Stimulated activated CD4-positive, alpha-beta T cell treated with anti-CD3 and anti-CD28 coated beads, Interleukin-1b, Interleukin-23, amount 100 ng/mL, for 4 hours (primary cell): ENCODE data around the gene SLC6A18.

Source experiments
- DNase-seq, 2 donors: peaks; one replicate each; pipeline ENCODE4 v3.0.0-alpha.2; 2020; ENCODE audit warnings: low read depth in 2 of 2

SLC6A18 gene

GRCh38 chr5:1202798-1203185 is 22.4 kb upstream of the SLC6A18 start:
- no peak for DNase-seq

DNA sequence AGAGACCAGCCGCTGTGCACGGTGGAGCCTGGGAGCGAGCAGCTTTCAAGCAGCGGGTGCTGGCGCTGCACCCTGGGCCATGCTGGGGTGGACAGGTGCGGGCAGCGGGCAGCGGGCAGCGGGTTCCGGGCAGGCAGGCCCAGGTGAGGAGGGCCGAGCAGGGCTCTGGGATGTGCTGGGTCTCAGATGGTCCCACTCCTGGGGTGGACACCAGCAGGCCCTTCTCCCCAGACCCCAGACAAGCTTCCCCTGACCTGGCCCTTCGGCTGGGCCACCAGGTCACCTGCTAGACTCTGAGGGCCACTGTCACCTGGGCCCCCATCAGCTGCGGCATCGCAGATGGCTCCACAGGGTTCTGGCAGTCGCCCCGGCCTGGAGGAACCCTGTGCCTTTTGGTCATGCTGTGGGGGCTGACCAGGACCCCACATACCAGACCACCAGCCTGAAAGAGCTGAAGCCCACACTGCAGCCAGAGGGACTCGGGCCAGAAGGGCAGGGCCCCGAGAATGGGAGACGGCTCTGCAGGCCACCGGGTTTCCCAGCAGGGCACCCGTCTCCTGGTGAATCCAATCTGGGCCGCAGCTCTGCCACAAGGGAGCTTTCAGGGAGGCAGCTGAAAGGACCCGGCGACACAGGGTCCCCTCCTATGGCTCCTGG is 21.7 kb upstream of the SLC6A18 start:
- no peak for DNase-seq

DNA sequence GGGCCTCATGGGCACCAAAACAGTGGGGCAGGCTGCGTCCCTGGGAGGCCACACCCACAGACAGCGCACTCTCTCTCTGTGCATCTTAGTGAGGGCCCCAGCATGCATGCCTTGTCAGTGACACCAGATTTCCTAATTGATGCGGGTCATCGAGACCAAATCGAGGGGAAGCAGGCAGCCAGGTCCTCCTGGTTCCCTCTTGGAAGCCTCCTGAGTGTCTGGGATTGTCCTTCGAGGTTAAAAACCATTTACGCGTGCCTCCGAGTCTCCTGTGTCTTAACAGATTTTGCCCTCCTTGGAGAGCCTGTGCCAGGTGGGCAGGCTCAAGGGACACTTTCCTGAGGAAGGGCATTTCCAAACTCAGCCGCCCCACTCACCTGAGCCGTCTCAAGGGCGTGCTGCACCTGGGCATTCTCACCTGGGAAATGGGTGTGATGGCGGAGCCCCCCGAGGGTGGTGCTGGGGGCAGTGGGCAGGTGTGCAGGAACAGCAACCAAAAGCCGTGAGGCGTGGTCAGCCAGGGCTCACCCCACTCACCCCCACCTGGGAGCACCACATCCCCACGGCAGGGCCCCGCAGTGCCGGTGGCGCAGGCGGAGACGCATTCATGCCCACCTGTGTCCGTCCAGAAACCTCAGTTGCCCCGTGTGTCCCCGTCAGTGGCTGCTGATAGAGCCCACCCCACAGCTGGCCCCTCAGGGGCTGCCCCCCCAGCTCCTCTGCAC is 21.1 kb upstream of the SLC6A18 start:
- DNase-seq, result no peak

DNA sequence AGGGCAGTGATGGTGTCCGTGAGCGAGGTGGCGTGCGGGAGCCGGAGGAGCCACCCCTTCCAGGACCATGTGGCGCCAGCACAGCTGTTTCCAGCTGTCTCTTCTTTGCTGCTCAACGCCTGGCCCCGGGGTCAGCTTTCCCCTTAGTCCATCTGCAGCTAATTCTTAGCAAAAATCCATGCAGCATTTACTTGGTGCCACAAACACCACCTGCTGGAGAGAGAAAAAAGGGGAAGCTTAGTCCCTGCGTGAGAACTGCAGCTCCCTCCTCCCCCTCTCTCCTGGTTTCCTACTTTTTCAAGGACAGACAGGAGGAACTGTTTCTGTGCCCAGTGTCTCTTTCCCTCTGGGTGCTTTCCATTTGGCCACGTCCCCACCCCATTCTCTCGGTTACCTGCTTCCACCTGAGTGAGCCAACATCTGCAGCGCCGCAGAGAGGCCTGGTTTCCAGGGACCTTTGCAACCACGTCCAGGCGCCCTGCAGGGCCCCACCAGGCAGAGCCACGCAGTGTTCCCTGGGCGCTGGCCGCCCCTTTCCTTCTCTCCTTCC is 20.4 kb upstream of the SLC6A18 start:
- DNase-seq, result no peak

DNA sequence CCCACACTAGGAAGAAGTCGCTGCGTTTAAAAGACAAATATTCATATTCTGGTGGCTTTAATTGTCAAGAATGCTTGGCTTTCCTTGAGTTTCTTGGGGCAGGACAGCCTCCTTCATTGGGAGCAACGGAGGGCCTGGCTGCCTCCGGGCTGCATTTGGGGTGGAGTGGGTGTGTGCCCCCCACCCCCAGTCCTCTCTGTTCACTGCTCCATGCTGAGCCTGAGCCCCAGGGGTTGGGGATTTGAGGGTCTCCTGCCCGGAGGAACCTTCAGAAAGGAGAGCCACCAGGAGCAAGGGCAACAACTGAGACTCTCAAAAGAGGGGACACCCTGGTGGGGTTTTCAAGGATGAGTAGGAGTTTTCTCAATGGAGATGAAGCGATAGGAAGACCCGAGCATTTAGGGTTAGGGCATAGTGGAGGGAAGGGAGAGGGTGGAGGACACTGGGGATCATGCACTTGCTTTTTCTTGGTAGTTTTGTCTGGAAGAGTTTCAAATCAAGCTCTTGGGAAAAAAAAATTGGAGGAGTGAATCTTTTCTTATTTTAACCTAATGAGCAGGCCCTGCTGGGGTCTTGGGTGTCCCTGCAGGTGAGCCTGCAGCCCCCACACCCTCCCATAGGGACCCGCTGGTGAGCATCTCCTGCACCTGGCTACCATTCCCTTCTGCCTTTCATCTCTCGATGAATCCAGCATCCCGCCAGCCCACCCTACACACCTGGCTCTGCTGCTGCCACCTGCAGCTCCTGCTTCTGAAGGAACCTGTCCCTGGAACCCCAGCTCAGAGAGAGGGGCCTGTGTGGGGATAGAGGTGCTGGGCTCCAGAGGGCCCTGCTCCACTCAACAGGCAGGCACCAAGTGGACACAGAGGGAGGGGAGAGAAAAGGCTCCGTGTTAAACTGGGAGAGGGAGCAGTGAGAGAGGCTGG is 19.7 kb upstream of the SLC6A18 start:
- no peak for DNase-seq

GRCh38 chr5:1206521-1207412 is 18.4 kb upstream of the SLC6A18 start:
- DNase-seq, result no peak

GRCh38 chr5:1207555-1207954 is 17.6 kb upstream of the SLC6A18 start:
- DNase-seq, result no peak

- DNase-seq, result no peak
Measured at GRCh38 chr5:1208221-1208742, 16.9 kb upstream of the SLC6A18 start.

DNA sequence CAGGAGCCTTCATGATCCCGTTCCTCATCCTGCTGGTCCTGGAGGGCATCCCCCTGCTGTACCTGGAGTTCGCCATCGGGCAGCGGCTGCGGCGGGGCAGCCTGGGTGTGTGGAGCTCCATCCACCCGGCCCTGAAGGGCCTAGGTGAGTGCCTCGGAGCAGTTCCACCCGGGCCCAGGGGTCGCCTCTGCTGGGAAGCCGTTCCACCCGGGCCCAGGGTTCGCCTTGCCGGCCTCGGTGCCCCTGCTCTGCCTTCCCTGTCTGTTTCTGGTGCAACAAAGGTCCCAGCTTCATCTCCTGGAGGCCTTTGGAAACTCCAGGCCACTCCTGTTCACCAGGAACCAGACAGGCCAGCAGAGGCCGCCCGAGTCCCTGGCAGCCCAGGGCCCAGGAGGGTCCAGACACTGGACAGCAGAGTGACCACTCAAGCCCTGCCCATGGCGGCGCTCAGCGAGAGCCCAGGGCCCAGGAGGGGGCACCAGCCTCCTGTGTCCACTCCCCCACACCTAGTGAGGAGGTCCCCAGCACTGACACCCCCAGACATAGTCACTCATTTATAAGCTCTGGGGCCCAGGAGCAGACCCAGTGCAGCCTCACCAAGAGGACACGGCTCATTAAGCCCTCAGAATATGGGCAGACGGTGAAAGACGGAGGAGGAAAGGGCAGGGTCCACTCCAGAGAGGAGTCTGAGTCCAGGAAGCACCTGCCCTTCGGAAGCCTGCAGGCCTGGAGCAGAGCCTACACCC is 16.3 kb upstream of the SLC6A18 start:
- DNase-seq, result no peak

- DNase-seq, result no peak
Measured at GRCh38 chr5:1209489-1209852, 15.7 kb upstream of the SLC6A18 start.

GRCh38 chr5:1209896-1210776 is 15.0 kb upstream of the SLC6A18 start:
- DNase-seq, result no peak

DNA sequence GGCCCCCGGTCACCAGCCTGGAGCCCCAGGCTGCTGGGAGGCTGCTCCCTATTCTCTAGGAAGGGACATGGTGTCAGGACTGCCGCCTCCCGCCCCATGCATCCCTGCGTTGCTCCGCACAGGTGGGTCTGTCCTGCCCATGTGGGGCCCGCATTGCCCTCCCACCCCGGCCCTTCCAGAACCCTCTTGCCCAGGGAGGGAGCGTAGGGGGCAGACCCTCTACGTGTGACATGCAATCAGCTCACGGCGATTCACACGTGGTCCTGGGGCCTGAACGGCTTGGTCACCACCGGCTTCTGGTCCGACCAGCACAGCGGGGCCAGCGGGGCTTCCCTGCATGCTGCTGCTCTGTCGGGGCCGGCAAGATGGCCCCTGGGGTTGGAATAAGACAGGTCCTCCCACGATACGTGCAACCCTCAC is 14.3 kb upstream of the SLC6A18 start:
- DNase-seq, result no peak

DNA sequence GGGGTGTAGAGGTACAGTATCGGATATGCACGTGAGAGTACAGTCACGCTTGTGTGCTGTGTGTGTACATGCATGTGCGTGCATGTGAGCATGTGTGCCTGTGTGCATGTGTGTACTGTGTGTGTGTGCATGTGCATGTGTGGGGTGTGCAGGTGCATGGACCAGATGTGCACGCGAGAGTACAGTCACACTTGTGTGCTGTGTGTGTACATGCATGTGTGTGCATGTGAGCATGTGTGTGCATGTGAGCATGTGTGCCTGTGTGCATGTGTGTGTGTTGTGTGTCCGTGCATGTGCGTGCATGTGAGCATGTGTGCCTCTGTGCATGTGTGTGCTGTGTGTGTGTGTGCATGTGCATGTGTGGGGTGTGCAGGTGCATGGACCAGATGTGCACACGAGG is 13.5 kb upstream of the SLC6A18 start:
- no peak for DNase-seq

DNA sequence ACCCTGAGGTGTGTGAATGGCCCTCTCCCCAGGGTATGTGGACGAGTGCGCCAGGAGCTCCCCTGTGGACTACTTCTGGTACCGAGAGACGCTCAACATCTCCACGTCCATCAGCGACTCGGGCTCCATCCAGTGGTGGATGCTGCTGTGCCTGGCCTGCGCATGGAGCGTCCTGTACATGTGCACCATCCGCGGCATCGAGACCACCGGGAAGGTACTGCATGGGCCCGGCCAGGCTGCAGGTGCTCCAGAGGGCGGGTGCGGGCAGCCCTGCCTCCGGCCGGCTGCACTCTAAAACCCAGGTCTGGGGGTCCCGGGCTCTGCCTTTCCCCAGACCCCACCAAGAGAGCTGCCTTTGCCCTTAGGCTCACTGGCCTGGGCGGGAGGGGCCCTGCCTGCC is 12.9 kb upstream of the SLC6A18 start:
- no peak for DNase-seq

DNA sequence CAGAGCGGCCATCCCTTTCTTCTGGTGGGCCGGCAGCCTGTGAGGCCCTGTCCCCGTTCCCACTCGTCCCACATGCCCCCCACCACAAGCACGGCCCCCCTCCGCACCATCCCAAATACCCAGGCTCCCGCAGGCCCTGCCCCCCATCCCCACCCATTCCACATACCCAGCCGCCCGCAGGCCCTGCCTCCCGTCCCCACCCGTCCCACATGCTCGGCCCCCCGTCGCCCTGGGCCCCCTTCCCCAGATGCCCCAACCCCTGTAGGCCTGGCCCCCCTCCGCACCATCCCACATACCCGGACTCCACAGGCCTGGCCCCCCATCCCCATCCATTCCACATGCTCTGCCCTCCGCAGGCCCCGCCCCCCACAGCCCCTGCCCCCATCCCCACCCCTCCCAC is 12.3 kb upstream of the SLC6A18 start:
- no peak for DNase-seq

GRCh38 chr5:1213508-1214162 is 11.5 kb upstream of the SLC6A18 start:
- DNase-seq, result no peak

DNA sequence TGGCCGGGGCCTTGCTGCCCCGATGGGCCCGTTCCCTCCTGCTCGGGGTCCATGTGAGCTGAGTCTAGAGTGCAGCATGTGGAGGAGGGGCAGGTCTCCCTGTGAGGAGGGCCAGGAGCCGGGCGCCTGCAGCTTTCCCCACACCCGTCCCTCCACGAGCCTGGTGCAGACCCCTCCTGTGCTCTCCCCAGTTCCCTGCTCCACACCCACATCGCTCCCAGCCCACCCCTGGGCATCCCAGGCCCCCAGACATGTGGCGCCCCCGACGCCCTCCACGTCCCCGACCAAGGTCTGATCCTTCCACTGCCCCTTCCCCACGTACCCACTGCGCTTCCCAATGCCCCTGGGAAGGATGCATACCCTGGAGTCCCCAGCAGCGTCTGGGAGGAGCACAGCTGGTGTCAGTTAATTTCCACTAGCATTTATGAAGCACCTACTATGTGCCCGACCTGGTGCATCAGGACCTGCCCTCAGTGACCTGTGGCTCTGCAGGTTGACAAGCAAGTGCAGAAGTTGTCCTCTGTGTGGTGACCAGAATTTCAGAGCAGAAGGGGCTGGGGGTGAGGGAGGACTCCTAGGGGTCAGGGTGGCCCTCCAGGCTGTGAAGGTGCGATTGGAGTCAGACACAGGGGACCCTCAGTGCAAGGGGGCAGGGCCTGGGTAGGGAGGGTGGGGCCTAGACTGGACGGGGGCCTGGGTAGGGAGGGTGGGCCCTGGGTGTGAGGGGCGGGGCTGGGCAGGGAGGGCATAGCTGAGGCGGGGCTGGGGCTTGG is 10.8 kb upstream of the SLC6A18 start:
- DNase-seq, result no peak

GRCh38 chr5:1214936-1215220 is 10.3 kb upstream of the SLC6A18 start:
- no peak for DNase-seq
